Progenitor cell of endocrine pancreas (in vitro differentiated cells): Measurements from ENCODE around the gene TMCC2. TPM values are rescaled to one million over a fixed set of nuclear protein-coding genes. Genes with fewer than 3 reads are reported as not detected.

Experiments used
- DNase-seq: peaks from one replicate; pipeline ENCODE4 v3.0.0; 2021; ENCODE audit warnings: low spot score; ENCODE audit not compliant: unreplicated experiment
- H3K27ac Mint-ChIP-seq: 2 replicates; pipeline ENCODE4 v1.8.0; 2021; ENCODE audit warnings: mild to moderate bottlenecking, moderate library complexity, mixed read lengths
- H3K27me3 Mint-ChIP-seq: 2 replicates; pipeline ENCODE4 v1.8.0; 2021; ENCODE audit warnings: mixed read lengths
- H3K36me3 Mint-ChIP-seq: 2 replicates; pipeline ENCODE4 v1.8.0; 2022; ENCODE audit warnings: mixed read lengths; ENCODE audit not compliant: insufficient read depth
- H3K4me1 Mint-ChIP-seq: 2 replicates; pipeline ENCODE4 v1.8.0; 2021; ENCODE audit warnings: low read depth, mixed read lengths
- H3K4me3 Mint-ChIP-seq: 2 replicates; pipeline ENCODE4 v1.8.0; 2021; ENCODE audit warnings: low read depth, mild to moderate bottlenecking, moderate library complexity, mixed read lengths
- H3K9me3 Mint-ChIP-seq: 2 replicates; pipeline ENCODE4 v1.8.0; 2021; ENCODE audit warnings: low read depth, mixed read lengths
- total RNA-seq: library from RNA; stranded (reverse); gene quantifications from 2 replicates; pipeline ENCODE4 v1.2.1, GENCODE V29; 2021
- TF ChIP-seq, protein P1 (sequence below): fragments of 200-600 bp; sonication (generic); IDR thresholded peaks from one replicate; pipeline ENCODE4 v1.5.0; 2021; ENCODE audit warnings: antibody characterized with exemption, mild to moderate bottlenecking; ENCODE audit not compliant: unreplicated experiment

TMCC2 gene
- total RNA-seq, 1 donor from 2014 or later = 4.6 TPM

DNA sequence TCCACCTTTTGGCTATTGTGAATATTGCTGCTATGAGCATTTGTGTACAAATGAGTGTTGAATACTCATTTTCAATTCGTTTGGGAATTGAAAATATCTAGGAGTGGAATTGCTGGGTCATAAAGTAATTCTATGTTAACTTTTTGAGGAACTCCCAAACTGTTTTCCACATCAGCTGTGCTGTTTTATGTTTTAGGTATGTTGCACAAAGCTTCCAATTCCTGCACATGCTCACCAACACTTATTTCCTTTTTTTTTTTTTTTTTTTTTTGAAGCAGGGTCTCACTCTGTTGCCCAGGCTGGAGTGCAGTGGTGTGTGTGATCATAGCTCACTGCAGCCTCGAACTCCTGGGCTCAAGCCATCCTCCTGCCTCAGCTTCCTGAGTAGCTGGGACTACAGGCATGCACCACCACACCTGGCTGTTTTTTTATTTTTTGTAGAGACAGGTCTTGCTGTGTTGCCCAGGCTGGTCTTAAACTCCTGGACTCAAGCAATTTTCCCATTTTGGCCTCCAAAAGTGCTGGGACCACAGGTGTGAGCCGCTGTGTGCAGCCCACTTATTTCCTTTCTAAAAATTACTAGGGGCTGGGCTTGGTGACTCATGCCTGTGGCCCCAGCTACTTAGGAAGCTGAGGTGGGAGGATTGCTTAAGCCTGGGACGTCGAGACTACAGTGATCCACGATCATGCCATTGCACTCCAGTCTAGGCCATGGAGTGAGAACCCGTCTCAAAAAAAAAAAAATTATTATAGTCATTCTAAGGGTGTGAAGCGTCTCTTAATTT, 33.4 kb downstream of the TMCC2 start:
- no peaks in the 10 kb centered on the region for H3K27me3 Mint-ChIP-seq
- no peaks in the 10 kb centered on the region for H3K4me1 Mint-ChIP-seq
- no peak overlapping the region for H3K27ac Mint-ChIP-seq
- no peak for DNase-seq
- no peak overlapping the region for H3K4me3 Mint-ChIP-seq
- no peaks in the 10 kb centered on the region for H3K36me3 Mint-ChIP-seq
- TF ChIP-seq, protein P1, sequence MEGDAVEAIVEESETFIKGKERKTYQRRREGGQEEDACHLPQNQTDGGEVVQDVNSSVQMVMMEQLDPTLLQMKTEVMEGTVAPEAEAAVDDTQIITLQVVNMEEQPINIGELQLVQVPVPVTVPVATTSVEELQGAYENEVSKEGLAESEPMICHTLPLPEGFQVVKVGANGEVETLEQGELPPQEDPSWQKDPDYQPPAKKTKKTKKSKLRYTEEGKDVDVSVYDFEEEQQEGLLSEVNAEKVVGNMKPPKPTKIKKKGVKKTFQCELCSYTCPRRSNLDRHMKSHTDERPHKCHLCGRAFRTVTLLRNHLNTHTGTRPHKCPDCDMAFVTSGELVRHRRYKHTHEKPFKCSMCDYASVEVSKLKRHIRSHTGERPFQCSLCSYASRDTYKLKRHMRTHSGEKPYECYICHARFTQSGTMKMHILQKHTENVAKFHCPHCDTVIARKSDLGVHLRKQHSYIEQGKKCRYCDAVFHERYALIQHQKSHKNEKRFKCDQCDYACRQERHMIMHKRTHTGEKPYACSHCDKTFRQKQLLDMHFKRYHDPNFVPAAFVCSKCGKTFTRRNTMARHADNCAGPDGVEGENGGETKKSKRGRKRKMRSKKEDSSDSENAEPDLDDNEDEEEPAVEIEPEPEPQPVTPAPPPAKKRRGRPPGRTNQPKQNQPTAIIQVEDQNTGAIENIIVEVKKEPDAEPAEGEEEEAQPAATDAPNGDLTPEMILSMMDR = no peak
- H3K9me3 Mint-ChIP-seq = no peaks in the 10 kb centered on the region

DNA sequence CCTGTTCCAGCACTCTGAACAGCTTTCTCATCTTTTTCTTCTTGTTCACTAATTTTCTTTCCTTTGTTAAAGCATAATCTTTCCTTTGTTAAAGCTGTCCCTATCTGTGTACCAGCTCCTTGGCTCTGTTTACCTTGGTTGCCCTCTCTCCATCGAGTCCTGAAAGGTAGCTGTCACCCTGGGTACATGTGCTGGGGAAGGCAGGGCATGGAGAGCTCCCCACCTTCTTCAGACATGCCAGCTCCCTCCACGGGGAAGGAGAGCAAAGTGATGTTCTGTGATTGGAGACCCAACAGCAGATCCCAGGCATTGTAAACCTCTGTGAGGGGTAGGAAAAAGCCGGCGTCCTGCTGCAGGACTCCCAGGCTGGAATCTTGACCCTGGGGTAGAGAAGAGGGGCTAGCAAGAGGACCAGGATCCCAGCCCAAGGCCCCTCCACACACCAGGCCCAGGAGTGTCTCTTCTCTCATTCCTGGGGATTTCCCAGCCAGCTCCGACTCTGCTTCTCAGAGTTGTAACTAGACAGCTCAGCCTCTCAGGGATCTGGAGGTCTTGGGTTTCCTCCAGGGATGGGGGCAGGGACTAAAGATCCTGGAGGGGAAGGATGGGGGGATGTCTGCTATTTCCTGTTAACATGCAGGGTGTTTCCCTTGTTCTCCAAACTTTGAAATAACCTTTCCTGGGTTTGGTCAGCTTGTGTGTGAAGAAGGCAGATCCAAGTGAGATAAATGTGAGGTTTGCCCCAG, 34.4 kb downstream of the TMCC2 start:
- Mint-ChIP-seq H3K27me3 (no peaks in the 10 kb centered on the region), H3K27ac (no peak overlapping the region), H3K4me3 (no peak overlapping the region), H3K36me3 (no peaks in the 10 kb centered on the region), H3K4me1 (no peaks in the 10 kb centered on the region), H3K9me3 (no peaks in the 10 kb centered on the region)
- DNase-seq = no peak
- TF ChIP-seq, protein P1 = no peak

DNA sequence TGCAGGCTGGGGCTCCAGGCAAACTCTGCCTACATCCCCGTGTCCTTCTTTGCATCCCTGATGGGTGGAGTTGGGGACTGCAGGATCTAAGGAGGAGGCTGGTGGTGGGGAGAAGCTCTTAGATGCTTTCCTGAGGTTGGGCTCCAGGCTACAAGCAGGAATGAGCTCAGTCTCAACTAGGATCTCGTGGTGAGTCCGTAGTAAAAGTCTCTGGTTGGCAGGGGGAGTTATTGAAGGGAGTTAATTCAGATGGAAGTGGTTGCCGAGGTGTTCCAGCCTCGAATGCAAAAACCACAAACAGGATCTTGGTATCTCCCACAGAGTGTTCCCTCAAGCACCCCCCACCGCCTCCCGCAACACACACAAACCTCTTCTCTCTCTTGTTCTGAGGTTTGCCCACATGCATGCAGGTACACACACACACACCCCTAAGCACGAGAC, 35.0 kb downstream of the TMCC2 start:
- Mint-ChIP-seq H3K27ac (no peak overlapping the region), H3K9me3 (no peaks in the 10 kb centered on the region), H3K4me3 (no peak overlapping the region), H3K36me3 (no peaks in the 10 kb centered on the region), H3K27me3 (no peaks in the 10 kb centered on the region), H3K4me1 (no peaks in the 10 kb centered on the region)
- DNase-seq = no peak
- TF ChIP-seq, protein P1 = no peak

DNA sequence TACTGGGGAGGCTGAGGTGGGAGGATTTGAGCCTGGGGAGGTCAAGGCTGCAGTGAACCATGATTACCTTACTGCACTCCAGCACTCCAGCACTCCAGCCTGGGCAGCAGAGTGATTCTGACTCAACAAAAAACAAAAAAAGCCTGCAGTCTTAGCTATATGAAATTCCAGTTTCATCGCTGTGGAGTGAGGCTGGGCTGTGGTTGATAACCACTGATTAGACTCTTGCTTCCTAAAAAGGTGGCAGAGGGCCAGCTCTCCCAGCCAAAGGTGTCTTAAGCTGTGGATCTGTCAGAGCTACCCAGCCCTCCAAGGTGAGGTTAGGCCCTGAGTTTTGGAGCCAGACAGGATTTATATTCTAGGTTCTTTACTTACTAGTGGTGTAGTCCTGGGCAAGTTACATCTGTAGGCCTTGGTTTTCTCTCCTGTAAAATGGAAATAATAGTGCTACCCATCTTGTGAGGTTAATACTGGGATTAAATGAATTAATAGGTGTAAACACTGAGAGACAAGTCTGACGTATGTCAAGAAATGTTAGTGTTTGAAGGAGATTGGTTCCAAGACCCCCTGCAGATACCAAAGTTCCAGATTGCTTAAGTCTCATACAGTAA, 35.9 kb downstream of the TMCC2 start:
- no peaks in the 10 kb centered on the region for H3K4me1 Mint-ChIP-seq
- no peaks in the 10 kb centered on the region for H3K27me3 Mint-ChIP-seq
- no peaks in the 10 kb centered on the region for H3K36me3 Mint-ChIP-seq
- H3K9me3 Mint-ChIP-seq = no peaks in the 10 kb centered on the region
- no peak for DNase-seq
- TF ChIP-seq, protein P1 = no peak
- H3K4me3 Mint-ChIP-seq = no peak overlapping the region
- H3K27ac Mint-ChIP-seq = no peak overlapping the region

DNA sequence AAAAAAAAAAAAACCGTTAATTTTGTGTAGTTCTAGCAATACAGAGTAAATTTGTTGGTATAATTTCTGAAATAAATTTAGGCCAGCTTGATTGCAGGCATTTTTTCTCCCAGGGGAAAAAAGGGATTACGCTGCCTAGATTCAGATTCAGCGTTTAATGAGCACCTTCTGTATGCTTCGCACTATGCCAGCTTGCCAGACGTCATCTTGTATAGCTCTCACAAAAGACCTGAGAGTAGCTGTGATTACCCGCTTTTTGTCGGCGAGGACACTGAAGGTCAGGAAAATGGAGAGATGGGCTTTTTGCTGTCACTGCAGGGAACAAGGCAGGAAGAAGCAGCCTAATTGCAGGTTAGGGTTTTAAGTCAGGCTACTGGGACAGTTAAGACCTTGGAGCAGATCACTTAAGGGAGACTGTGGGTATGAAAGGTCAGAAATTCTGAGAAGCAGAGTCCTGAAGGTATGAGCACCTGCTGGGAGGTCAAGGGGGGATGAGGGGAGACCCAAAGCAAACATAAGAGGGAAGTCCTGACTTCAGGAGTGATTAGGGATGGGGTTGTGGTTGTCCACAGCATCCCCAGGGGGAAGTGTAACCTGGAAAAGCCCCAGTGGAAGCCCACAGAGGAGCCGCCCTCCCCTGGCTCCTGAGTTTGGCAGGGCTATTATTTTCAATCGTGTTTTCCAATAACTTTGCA, 39.0 kb downstream of the TMCC2 start:
- Mint-ChIP-seq H3K4me1 (peaks cover 3% of the 10 kb centered on the region), H3K36me3 (peaks cover 2% of the 10 kb centered on the region), H3K4me3 (no peak overlapping the region), H3K9me3 (no peaks in the 10 kb centered on the region), H3K27me3 (no peaks in the 10 kb centered on the region), H3K27ac (no peak overlapping the region)
- TF ChIP-seq, protein P1 = no peak
- no peak for DNase-seq
